Breast epithelium (tissue), 4 donors: ENCODE results near the gene MAGI3. TPM values are rescaled to one million over a fixed set of nuclear protein-coding genes. Genes with fewer than 3 reads are reported as not detected.

Experiments used
- DNase-seq, 2 donors: peaks; one replicate each; pipeline ENCODE4 v3.0.0-alpha.2; 2019; ENCODE audit warnings: low spot score in 2 of 2
- H3K27ac ChIP-seq, 2 donors: fragments of 200-600 bp; sonication (generic) in 1 of 2; one replicate each; pipeline ENCODE4 v1.5.1; 2016 to 2019; ENCODE audit warnings: mild to moderate bottlenecking in 1 of 2
- H3K27me3 ChIP-seq, 2 donors: fragments of 200-600 bp; sonication (generic) in 1 of 2; one replicate each; pipeline versions ENCODE4 v1.5.1 to v1.6.0; 2017 to 2019; ENCODE audit warnings: control low read depth in 1 of 2, mild to moderate bottlenecking in 1 of 2
- H3K36me3 ChIP-seq: fragments of 200-600 bp; one replicate; pipeline ENCODE4 v1.5.1; 2019
- H3K4me1 ChIP-seq, 2 donors: fragments of 200-600 bp; sonication (generic); one replicate each; pipeline ENCODE4 v1.5.1; 2016 to 2019; ENCODE audit warnings: control low read depth in 1 of 2
- H3K4me3 ChIP-seq, 3 donors: fragments of 200-600 bp; sonication (generic); 1 replicate in 2 of 3; 2 replicates in 1 of 3; pipeline ENCODE4 v1.5.1; 2016 to 2019; ENCODE audit warnings: mild to moderate bottlenecking in 3 of 3, moderate library complexity in 2 of 3
- H3K9me3 ChIP-seq, 2 donors: fragments of 200-600 bp; sonication (generic) in 1 of 2; one replicate each; pipeline ENCODE4 v1.5.1; 2016 to 2019; ENCODE audit warnings: control low read depth in 1 of 2
- POLR2A ChIP-seq: fragments of 450-650 bp; IDR thresholded peaks from one replicate; pipeline ENCODE4 v1.6.1; 2016; ENCODE audit warnings: antibody characterized with exemption, mild to moderate bottlenecking, moderate library complexity
- POLR2AphosphoS5 ChIP-seq, 3 donors: sonication (generic); formaldehyde crosslinking; IDR thresholded peaks; one replicate each; pipeline ENCODE4 v1.6.1; 2017; ENCODE audit warnings: antibody characterized with exemption in 3 of 3
- intact Hi-C: fragments of 100-400 bp; cut with DNase I; formaldehyde crosslinking; loops from one replicate; pipeline ENCODE4 v1.15.1; 2023; ENCODE audit warnings: low total_unique reads
- total RNA-seq, 3 donors: library from RNA; depleted of rRNA; stranded (reverse); fragments of >200 nt; gene quantifications; one replicate each; pipeline ENCODE4 v1.1.0, GENCODE V29; 2016
- TF ChIP-seq, protein P1 (sequence below), 3 donors: fragments of 450-650 bp; IDR thresholded peaks; one replicate each; pipeline ENCODE4 v1.5.1; 2016 to 2017; ENCODE audit warnings: antibody characterized with exemption in 3 of 3, mild to moderate bottlenecking in 3 of 3, moderate library complexity in 3 of 3

The MAGI3 gene
- total RNA-seq, 3 donors from 2014 or later, result 14.9 to 66.9 (median 33.4) TPM

DNA sequence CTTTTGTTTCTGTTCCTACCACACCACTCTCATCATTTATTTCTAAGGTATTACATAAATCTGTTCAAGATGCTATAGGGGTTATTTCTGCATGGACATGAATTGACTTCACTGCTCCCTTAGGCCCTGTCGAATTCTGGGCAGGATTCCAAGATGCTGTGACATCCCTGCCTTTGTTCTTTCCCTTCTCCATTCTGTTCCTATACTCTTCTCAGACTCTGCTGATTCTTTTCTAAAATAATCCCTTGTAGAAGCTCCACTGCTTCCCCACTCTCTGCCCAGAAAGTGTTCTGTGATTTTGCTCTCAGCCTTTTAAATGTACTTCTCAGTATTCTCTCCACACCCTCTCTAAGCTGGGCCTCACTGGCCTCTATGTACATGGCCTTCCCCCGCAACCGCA is 269.8 kb downstream of the MAGI3 start:
- no peaks in the 10 kb centered on the region for H3K36me3 ChIP-seq
- no peak for DNase-seq
- intact Hi-C loops, result no loop called here
- H3K4me1 ChIP-seq, result no peaks in the 10 kb centered on the region
- no peak overlapping the region for H3K4me3 ChIP-seq
- H3K9me3 ChIP-seq, result no peaks in the 10 kb centered on the region
- TF ChIP-seq POLR2A (no peak), POLR2AphosphoS5 (IDR thresholded peaks at IDR 0.05) (no peak)
- TF ChIP-seq, protein P1, sequence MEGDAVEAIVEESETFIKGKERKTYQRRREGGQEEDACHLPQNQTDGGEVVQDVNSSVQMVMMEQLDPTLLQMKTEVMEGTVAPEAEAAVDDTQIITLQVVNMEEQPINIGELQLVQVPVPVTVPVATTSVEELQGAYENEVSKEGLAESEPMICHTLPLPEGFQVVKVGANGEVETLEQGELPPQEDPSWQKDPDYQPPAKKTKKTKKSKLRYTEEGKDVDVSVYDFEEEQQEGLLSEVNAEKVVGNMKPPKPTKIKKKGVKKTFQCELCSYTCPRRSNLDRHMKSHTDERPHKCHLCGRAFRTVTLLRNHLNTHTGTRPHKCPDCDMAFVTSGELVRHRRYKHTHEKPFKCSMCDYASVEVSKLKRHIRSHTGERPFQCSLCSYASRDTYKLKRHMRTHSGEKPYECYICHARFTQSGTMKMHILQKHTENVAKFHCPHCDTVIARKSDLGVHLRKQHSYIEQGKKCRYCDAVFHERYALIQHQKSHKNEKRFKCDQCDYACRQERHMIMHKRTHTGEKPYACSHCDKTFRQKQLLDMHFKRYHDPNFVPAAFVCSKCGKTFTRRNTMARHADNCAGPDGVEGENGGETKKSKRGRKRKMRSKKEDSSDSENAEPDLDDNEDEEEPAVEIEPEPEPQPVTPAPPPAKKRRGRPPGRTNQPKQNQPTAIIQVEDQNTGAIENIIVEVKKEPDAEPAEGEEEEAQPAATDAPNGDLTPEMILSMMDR (IDR thresholded peaks at IDR 0.05), result no peak
- no peaks in the 10 kb centered on the region for H3K27me3 ChIP-seq
- H3K27ac ChIP-seq, result no peak overlapping the region

DNA sequence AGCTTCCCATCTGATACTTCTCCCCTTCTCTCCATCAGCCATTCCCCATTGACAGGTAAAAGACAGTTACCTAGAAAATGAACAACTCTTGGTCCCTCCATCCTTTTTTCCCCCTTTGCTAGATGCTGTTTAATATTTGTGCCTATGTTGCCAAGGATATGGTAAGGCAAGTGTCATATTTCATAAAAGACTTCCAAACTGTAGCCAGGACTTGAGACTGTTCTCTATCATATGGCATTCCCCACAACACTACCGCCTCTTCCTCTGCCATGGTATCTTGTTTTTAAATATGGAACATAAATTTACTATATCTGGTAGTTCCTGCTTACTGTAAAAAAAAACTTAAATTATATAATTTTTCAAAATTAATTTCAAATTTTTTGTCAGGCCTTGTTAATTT is 271.8 kb downstream of the MAGI3 start:
- Histone ChIP-seq H3K4me1 (no peaks in the 10 kb centered on the region), H3K36me3 (no peaks in the 10 kb centered on the region), H3K4me3 (no peak overlapping the region), H3K27me3 (no peaks in the 10 kb centered on the region), H3K9me3 (no peaks in the 10 kb centered on the region), H3K27ac (no peak overlapping the region)
- intact Hi-C loops, result no loop called here
- TF ChIP-seq POLR2A, result no peak
- TF ChIP-seq POLR2AphosphoS5 (IDR thresholded peaks at IDR 0.05), result no peak
- TF ChIP-seq, protein P1 (IDR thresholded peaks at IDR 0.05), result no peak
- no peak for DNase-seq

DNA sequence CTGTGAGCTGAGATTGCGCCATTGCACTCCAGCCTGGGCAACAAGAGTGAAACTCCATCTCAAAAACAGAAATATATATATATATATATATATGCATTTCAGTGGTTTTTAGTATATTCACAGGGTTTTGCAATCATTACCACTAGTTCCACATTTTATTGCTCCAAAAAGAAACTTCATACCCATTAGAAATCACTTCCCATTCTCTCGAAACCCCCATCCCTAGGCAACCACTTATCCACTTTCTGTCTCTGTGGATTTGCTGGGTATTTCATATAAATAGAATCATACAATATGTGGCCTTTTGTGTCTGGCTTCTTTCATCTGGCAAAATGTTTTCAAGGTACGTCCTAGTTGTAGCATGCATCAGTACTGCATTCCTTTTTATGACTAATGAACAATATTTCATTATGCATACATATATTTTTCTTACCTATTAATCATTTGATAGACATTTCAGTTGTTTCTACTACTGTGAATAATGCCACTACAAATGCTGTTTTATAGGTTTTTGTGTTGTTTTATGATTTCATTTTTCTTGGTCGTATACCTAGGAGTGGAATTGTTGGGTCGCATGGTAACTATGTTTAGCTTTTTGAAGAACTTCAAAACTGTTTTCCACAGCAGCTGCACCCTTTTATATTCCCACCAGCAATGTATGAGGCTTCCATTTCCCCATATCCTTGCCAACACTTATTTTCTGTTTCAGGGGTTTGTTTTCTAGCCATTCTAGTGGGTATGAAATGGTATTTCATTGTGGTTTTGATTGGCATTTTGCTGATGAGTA is 273.0 kb downstream of the MAGI3 start:
- no peaks in the 10 kb centered on the region for H3K9me3 ChIP-seq
- intact Hi-C loops, result no loop called here
- no peak for DNase-seq
- no peak overlapping the region for H3K4me3 ChIP-seq
- no peaks in the 10 kb centered on the region for H3K4me1 ChIP-seq
- TF ChIP-seq, protein P1 (IDR thresholded peaks at IDR 0.05), result no peak
- no peak for TF ChIP-seq POLR2AphosphoS5 (IDR thresholded peaks at IDR 0.05)
- TF ChIP-seq POLR2A, result no peak
- H3K36me3 ChIP-seq, result no peaks in the 10 kb centered on the region
- H3K27ac ChIP-seq, result no peak overlapping the region
- H3K27me3 ChIP-seq, result no peaks in the 10 kb centered on the region

DNA sequence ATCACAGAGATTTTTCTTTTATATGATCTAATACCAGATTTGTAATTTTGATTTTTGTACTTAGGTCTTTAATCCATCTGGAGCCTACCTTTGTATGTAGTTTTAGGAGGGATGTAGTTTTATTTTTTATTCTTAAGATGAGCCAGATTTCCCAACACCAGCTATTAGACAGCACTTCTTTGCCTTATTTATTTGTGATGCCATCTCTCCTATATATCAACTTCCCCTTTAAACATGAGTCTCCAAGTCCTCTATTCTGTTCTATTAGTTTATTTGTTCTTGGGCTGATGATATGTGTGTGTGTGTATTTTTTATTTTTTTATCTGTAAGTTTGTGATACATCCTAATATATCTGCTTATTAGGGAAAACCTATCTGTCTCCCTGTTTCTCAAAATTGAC is 274.8 kb downstream of the MAGI3 start:
- no peaks in the 10 kb centered on the region for H3K27me3 ChIP-seq
- no peaks in the 10 kb centered on the region for H3K4me1 ChIP-seq
- intact Hi-C loops, result no loop called here
- no peak for TF ChIP-seq POLR2A
- TF ChIP-seq, protein P1 (IDR thresholded peaks at IDR 0.05), result no peak
- TF ChIP-seq POLR2AphosphoS5 (IDR thresholded peaks at IDR 0.05), result no peak
- DNase-seq, result no peak
- no peaks in the 10 kb centered on the region for H3K36me3 ChIP-seq
- H3K9me3 ChIP-seq, result no peaks in the 10 kb centered on the region
- H3K4me3 ChIP-seq, result no peak overlapping the region
- no peak overlapping the region for H3K27ac ChIP-seq

DNA sequence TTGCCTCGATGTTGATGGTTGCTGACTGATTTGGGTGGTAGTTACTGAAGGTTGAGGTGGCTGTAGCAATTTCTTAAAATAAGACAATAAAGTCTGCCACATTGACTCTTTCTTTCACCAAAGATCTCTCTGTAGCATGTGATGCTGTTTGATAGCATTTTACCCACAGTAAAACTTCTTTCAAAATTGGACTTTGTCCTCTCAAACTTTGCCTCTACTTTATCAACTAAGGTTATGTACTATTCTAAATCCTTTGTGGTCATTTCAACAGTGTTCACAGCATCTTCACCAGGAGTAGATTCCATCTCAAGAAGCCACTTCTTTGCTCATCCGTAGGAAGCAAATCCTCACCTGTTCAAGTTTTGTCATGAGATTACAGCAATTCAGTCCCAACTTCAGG is 275.8 kb downstream of the MAGI3 start:
- intact Hi-C loops, result no loop called here
- no peak for DNase-seq
- Histone ChIP-seq H3K27me3 (no peaks in the 10 kb centered on the region), H3K4me1 (no peaks in the 10 kb centered on the region), H3K27ac (no peak overlapping the region), H3K9me3 (no peaks in the 10 kb centered on the region), H3K36me3 (no peaks in the 10 kb centered on the region), H3K4me3 (no peak overlapping the region)
- TF ChIP-seq POLR2AphosphoS5 (IDR thresholded peaks at IDR 0.05) (no peak), POLR2A (no peak)
- TF ChIP-seq, protein P1 (IDR thresholded peaks at IDR 0.05), result no peak
